GM19372 (cell line): Measurements from ENCODE around the gene MEMO1.
"Not testable (repeated sequence)": the region's sequence is repeated elsewhere in the genome, so short reads cannot be mapped to it uniquely, and the experiment has no call there.

Source experiments
- ATAC-seq: cut with Tn5 transposase; IDR thresholded peaks from one replicate; pipeline ENCODE4 v1.9.1; 2021; ENCODE audit warnings: mild to moderate bottlenecking, low read depth, moderate library complexity; ENCODE audit not compliant: unreplicated experiment

The MEMO1 gene

GRCh38 chr2:31962757-31963361 is 47.9 kb downstream of the MEMO1 start:
- ATAC-seq: no peak

GRCh38 chr2:31958140-31958717 is 52.6 kb downstream of the MEMO1 start:
- ATAC-seq: no peak

- ATAC-seq: peak; percentile 19
Measured at GRCh38 chr2:31957354-31958139, 53.3 kb downstream of the MEMO1 start.

- peak; percentile 76 for ATAC-seq
Measured at GRCh38 chr2:31956934-31957333, 53.9 kb downstream of the MEMO1 start.

- no peak for ATAC-seq
Measured at GRCh38 chr2:31956312-31956711, 54.5 kb downstream of the MEMO1 start.

GRCh38 chr2:31953095-31953494 is 57.7 kb downstream of the MEMO1 start:
- not testable (repeated sequence) for ATAC-seq

- ATAC-seq: no peak
Measured at GRCh38 chr2:31950946-31951562, 59.8 kb downstream of the MEMO1 start.

- no peak for ATAC-seq
Measured at GRCh38 chr2:31947871-31948270, 62.9 kb downstream of the MEMO1 start.

- ATAC-seq: no peak
Measured at GRCh38 chr2:31946838-31947237, 64.0 kb downstream of the MEMO1 start.

GRCh38 chr2:31945572-31945935 is 65.3 kb downstream of the MEMO1 start:
- no peak for ATAC-seq

- no peak for ATAC-seq
Measured at GRCh38 chr2:31944828-31945571, 65.8 kb downstream of the MEMO1 start.

- no peak for ATAC-seq
Measured at GRCh38 chr2:31943636-31944225, 67.1 kb downstream of the MEMO1 start.

GRCh38 chr2:31940920-31941319 is 69.9 kb downstream of the MEMO1 start:
- no peak for ATAC-seq

- ATAC-seq: no peak
Measured at GRCh38 chr2:31937741-31938140, 73.1 kb downstream of the MEMO1 start.

GRCh38 chr2:31935370-31935769 is 75.4 kb downstream of the MEMO1 start:
- ATAC-seq: no peak

GRCh38 chr2:31933066-31933465 is 77.7 kb downstream of the MEMO1 start:
- ATAC-seq: no peak

GRCh38 chr2:31932589-31932988 is 78.2 kb downstream of the MEMO1 start:
- ATAC-seq: no peak

- ATAC-seq: no peak
Measured at GRCh38 chr2:31931916-31932315, 78.9 kb downstream of the MEMO1 start.

- no peak for ATAC-seq
Measured at GRCh38 chr2:31925517-31925916, 85.3 kb downstream of the MEMO1 start.

GRCh38 chr2:31923662-31924061 is 87.1 kb downstream of the MEMO1 start:
- ATAC-seq: no peak
